ENCODE data around the gene SORL1.

SORL1 gene

DNA sequence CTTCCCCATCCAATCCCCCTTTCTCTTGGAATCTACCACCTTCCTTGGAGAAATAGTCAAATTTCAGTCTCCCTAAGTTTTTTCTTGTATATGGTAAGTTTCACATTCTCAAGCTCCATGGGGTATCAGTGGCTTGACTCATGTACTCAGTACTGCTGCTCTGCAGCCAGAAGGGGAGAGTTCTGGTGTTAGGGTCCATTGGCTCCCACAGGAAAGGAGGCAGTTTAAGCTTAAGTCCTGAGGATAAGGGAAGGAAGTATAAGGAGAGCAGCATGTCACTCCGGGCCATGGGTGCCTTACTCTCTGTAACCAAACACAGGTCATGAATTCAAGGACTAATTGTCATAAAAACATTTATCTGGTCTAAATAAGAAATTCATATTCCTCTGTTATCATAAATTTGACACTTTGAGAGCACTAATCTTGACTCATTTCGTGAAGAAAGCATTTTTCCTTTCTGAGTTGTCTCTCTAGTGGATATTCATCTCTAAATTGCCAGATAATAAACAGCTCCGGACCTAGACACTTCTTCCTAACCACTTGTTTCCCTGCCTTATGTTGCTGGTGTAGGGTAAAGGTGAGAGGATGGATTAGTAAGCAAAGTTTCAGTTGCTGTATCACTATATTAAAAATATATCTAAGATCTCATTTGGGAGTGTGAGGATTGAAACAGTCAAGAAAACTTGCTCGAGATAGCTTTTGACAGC, 20.1 kb upstream of the SORL1 start:
- H3K9ac ChIP-seq (ENCODE audit: low read length) = no peak overlapping the region; the same call in 1 of the 2 replicates
- H3K4me1 ChIP-seq (ENCODE audit: insufficient read depth, low read length, severe bottlenecking) = peaks cover 87% of the 10 kb centered on the region
- no peaks in the 10 kb centered on the region; the same call in 1 of the 2 replicates for H3F3A ChIP-seq (ENCODE audit: insufficient read depth, low read length)
- H2AFZ ChIP-seq (ENCODE audit: low read length) = no peak overlapping the region
- H3K79me2 ChIP-seq (ENCODE audit: insufficient read depth, low read length) = no peaks in the 10 kb centered on the region
- H3K27me3 ChIP-seq (ENCODE audit: insufficient read depth, low read length) = no peaks in the 10 kb centered on the region
- H3K9me3 ChIP-seq (ENCODE audit: low read length) = no peaks in the 10 kb centered on the region
- peak overlapping the region; percentile 98 for H3K27ac ChIP-seq (ENCODE audit: low read depth, low read length, poor library complexity, severe bottlenecking)
- TF ChIP-seq EZH2 (IDR thresholded peaks at IDR 0.05; ENCODE audit: borderline replicate concordance, low read length) = no peak
- TF ChIP-seq, protein P1, sequence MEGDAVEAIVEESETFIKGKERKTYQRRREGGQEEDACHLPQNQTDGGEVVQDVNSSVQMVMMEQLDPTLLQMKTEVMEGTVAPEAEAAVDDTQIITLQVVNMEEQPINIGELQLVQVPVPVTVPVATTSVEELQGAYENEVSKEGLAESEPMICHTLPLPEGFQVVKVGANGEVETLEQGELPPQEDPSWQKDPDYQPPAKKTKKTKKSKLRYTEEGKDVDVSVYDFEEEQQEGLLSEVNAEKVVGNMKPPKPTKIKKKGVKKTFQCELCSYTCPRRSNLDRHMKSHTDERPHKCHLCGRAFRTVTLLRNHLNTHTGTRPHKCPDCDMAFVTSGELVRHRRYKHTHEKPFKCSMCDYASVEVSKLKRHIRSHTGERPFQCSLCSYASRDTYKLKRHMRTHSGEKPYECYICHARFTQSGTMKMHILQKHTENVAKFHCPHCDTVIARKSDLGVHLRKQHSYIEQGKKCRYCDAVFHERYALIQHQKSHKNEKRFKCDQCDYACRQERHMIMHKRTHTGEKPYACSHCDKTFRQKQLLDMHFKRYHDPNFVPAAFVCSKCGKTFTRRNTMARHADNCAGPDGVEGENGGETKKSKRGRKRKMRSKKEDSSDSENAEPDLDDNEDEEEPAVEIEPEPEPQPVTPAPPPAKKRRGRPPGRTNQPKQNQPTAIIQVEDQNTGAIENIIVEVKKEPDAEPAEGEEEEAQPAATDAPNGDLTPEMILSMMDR (IDR thresholded peaks at IDR 0.05; ENCODE audit: low read length) = no peak
- H3K4me3 ChIP-seq (ENCODE audit: low read depth, low read length, poor library complexity, severe bottlenecking) = no peak overlapping the region
- no peaks in the 10 kb centered on the region for H3K36me3 ChIP-seq (ENCODE audit: insufficient read depth, low read length)
- H3K4me2 ChIP-seq (ENCODE audit: low read length) = no peak overlapping the region
- no peaks in the 10 kb centered on the region for H3K9me2 ChIP-seq (ENCODE audit: low read depth, low read length)
- no peaks in the 10 kb centered on the region for H4K20me1 ChIP-seq (ENCODE audit: insufficient read depth, low read length)

DNA sequence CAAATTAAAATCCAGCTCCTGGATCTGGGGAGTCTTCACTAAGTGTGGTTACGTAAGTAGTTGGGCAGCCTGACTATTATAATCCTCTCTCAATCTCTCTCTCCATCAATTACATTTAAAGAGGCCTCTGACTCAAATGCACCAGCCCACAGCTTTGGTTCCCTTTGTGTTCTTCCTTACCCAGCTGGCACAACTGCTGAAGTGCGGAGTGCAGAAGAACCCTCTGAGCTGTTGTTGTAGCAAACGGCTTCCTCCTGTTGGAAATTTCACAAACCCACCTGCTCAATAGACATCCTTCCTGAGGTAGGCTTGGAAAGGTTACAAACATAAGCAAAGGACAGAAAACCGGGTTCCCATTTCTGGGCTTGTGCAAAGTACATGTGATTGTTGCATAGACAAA, 17.0 kb upstream of the SORL1 start:
- no peaks in the 10 kb centered on the region for H3K27me3 ChIP-seq (ENCODE audit: insufficient read depth, low read length)
- no peak overlapping the region for H2AFZ ChIP-seq (ENCODE audit: low read length)
- peak overlapping the region; percentile 61 for H3K27ac ChIP-seq (ENCODE audit: low read depth, low read length, poor library complexity, severe bottlenecking)
- H3K4me2 ChIP-seq (ENCODE audit: low read length) = no peak overlapping the region
- H3K36me3 ChIP-seq (ENCODE audit: insufficient read depth, low read length) = no peaks in the 10 kb centered on the region
- no peak overlapping the region for H3K9ac ChIP-seq (ENCODE audit: low read length)
- TF ChIP-seq, protein P1 (IDR thresholded peaks at IDR 0.05; ENCODE audit: low read length) = no peak
- H3K4me1 ChIP-seq (ENCODE audit: insufficient read depth, low read length, severe bottlenecking) = peaks cover 57% of the 10 kb centered on the region
- no peaks in the 10 kb centered on the region for H3K9me3 ChIP-seq (ENCODE audit: low read length)
- no peaks in the 10 kb centered on the region for H3K79me2 ChIP-seq (ENCODE audit: insufficient read depth, low read length)
- H3F3A ChIP-seq (ENCODE audit: insufficient read depth, low read length) = no peaks in the 10 kb centered on the region
- H3K9me2 ChIP-seq (ENCODE audit: low read depth, low read length) = no peaks in the 10 kb centered on the region
- H4K20me1 ChIP-seq (ENCODE audit: insufficient read depth, low read length) = no peaks in the 10 kb centered on the region
- no peak overlapping the region for H3K4me3 ChIP-seq (ENCODE audit: low read depth, low read length, poor library complexity, severe bottlenecking)

DNA sequence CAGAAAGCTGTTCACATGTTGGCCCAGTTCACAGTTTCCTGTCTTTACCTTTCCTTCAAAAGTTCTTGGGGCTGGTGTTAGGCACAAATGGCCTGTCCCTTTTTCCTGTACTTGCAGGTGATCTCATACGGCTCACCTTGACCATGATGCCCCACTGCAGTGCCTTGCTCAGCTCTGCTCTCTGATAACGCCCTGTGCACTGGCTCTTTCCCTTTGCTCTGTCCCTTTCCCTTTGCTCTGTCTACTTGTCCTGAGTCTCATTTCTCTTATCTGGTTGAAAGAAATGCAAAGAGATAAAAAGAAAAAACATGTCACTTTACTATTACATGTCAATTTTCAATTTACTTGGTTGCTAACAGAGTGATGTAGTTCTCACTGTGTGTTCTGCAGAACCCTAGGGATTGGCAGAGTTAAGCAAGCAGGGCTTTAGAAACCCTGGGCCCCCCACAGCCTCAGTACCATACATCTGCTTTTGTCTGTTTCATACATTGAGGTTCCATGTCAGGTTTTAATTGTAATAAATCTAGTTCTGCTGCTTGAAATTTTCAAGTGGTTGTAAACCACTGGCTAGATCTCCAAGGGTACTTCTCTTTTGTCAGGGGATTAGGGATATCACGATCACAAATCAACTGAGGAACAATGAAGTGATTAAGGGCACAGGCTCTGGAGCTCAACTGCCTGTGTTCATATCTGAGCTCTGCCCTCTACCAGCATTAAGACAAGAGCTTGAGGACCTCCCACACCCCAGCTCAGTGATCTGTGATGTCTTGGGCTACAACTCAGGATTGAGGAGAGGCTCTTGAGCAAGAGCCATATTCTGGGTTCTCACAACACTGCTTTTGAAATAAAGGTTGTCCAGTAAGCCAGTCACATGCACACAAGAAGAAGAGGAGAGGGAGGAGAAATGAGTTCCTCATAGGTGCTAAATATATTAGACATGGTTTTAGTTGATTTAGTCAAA, 16.3 kb upstream of the SORL1 start:
- no peak overlapping the region for H3K4me3 ChIP-seq (ENCODE audit: low read depth, low read length, poor library complexity, severe bottlenecking)
- H3K27ac ChIP-seq (ENCODE audit: low read depth, low read length, poor library complexity, severe bottlenecking) = peak overlapping the region; percentile 61
- peaks cover 50% of the 10 kb centered on the region for H3K4me1 ChIP-seq (ENCODE audit: insufficient read depth, low read length, severe bottlenecking)
- H3K9me3 ChIP-seq (ENCODE audit: low read length) = no peaks in the 10 kb centered on the region
- H3K36me3 ChIP-seq (ENCODE audit: insufficient read depth, low read length) = no peaks in the 10 kb centered on the region
- no peak overlapping the region for H2AFZ ChIP-seq (ENCODE audit: low read length)
- TF ChIP-seq EZH2 (IDR thresholded peaks at IDR 0.05; ENCODE audit: borderline replicate concordance, low read length) = no peak
- peak overlapping the region; percentile 28; the same call in 1 of the 2 replicates for H3K9ac ChIP-seq (ENCODE audit: low read length)
- H3F3A ChIP-seq (ENCODE audit: insufficient read depth, low read length) = no peaks in the 10 kb centered on the region
- H3K9me2 ChIP-seq (ENCODE audit: low read depth, low read length) = no peaks in the 10 kb centered on the region
- no peaks in the 10 kb centered on the region for H4K20me1 ChIP-seq (ENCODE audit: insufficient read depth, low read length)
- no peaks in the 10 kb centered on the region for H3K27me3 ChIP-seq (ENCODE audit: insufficient read depth, low read length)
- no peaks in the 10 kb centered on the region for H3K79me2 ChIP-seq (ENCODE audit: insufficient read depth, low read length)
- no peak overlapping the region; the same call in 1 of the 2 replicates for H3K4me2 ChIP-seq (ENCODE audit: low read length)
